GM12891 (cell line): Measurements from ENCODE around the gene KCNJ1.

Experiments
- DNase-seq: peaks from one replicate; pipeline ENCODE4 v3.0.0; 2011; ENCODE audit warnings: low spot score; ENCODE audit not compliant: insufficient read length
- FAIRE-seq: peaks from 2 replicates; lab custom pipeline; 2011; peaks lifted over from hg19 to GRCh38; lab: Jason Lieb, UNC
- PAX5 ChIP-seq: IDR thresholded peaks from 2 replicates; pipeline ENCODE4 v1.6.1; 2011; ENCODE audit warnings: low read length, moderate library complexity, mild to moderate bottlenecking; ENCODE audit not compliant: insufficient read depth, severe bottlenecking
- POLR2A ChIP-seq: IDR thresholded peaks from 2 replicates; pipeline ENCODE4 v1.6.1; 2011; ENCODE audit warnings: low read depth, low read length, control low read depth
- POLR2AphosphoS5 ChIP-seq: IDR thresholded peaks from 2 replicates; pipeline ENCODE4 v1.6.1; 2011; ENCODE audit warnings: low read depth, low read length, control low read depth
- POU2F2 ChIP-seq: IDR thresholded peaks from 2 replicates; pipeline ENCODE4 v1.6.1; 2011; ENCODE audit warnings: low read depth, mild to moderate bottlenecking, control low read depth, low read length, moderate library complexity
- SPI1 ChIP-seq: IDR thresholded peaks from 2 replicates; pipeline ENCODE4 v1.6.1; 2011; ENCODE audit warnings: low read depth, low read length, control low read depth
- TAF1 ChIP-seq: IDR thresholded peaks from 2 replicates; pipeline ENCODE4 v1.6.1; 2011; ENCODE audit warnings: low read depth, low read length, control low read depth

Gene KCNJ1

GRCh38 chr11:128892866-128893565 is 25.9 kb upstream of the KCNJ1 start:
- TF ChIP-seq POLR2AphosphoS5 (no peak), PAX5 (no peak), POLR2A (no peak), TAF1 (no peak), SPI1 (no peak), POU2F2 (no peak)
- no peak for FAIRE-seq

DNA sequence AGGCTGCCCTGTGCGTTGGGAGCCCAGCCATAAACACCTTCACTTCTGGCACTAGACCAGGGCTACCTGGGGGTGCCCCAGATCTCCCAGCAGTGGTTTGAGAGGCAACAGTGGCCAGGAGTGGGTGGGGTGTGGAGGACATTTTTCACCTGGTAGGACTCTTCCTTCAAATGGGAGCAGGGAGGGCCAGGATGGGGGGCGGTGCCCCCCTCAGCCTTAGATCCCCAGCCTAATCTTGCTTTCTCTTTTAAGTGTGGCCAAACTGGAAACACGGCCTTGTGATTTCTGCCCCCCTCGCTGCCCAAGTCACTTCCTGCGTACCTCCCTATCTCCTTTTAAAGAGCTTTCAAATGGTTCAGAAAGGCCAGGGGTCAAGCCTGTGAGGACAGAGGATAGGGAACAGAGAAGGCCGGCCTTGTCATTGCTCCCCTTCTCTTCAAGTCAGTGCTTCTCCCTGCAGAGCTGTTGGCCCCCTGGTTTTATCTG is 24.9 kb upstream of the KCNJ1 start:
- DNase-seq (no peak), FAIRE-seq (no peak)
- TF ChIP-seq POLR2A (no peak), PAX5 (no peak), TAF1 (no peak), POU2F2 (no peak), SPI1 (no peak), POLR2AphosphoS5 (no peak)

More at GRCh38 chr11:128892866-128893565, 25.9 kb upstream of the KCNJ1 start:
- DNase-seq: no peak

GRCh38 chr11:128890543-128891368 is 23.7 kb upstream of the KCNJ1 start, which contains the start of gene KCNJ5:
TSS of gene KCNJ5 (plus strand) at chr11:128891356. CDS start at chr11:128911274, 19,918 bp downstream.
- TF ChIP-seq TAF1 (no peak), PAX5 (no peak), POU2F2 (no peak), SPI1 (no peak), POLR2A (no peak), POLR2AphosphoS5 (no peak)
- FAIRE-seq: no peak
- no peak for DNase-seq

- no peak for FAIRE-seq
- no peak for TF ChIP-seq SPI1
- TF ChIP-seq POLR2A: no peak
- no peak for TF ChIP-seq POU2F2
- no peak for TF ChIP-seq PAX5
- TF ChIP-seq POLR2AphosphoS5: no peak
- TF ChIP-seq TAF1: no peak
These were observed 23.1 kb upstream of the KCNJ1 start for GRCh38 chr11:128890216-128890542.

GRCh38 chr11:128889657-128890213 is 22.6 kb upstream of the KCNJ1 start:
- FAIRE-seq (no peak), DNase-seq (no peak)
- no peak for TF ChIP-seq POLR2AphosphoS5
- no peak for TF ChIP-seq PAX5
- no peak for TF ChIP-seq POLR2A
- TF ChIP-seq SPI1: no peak
- TF ChIP-seq POU2F2: no peak
- TF ChIP-seq TAF1: no peak

More at GRCh38 chr11:128890216-128890542, 23.1 kb upstream of the KCNJ1 start:
- no peak for DNase-seq

DNA sequence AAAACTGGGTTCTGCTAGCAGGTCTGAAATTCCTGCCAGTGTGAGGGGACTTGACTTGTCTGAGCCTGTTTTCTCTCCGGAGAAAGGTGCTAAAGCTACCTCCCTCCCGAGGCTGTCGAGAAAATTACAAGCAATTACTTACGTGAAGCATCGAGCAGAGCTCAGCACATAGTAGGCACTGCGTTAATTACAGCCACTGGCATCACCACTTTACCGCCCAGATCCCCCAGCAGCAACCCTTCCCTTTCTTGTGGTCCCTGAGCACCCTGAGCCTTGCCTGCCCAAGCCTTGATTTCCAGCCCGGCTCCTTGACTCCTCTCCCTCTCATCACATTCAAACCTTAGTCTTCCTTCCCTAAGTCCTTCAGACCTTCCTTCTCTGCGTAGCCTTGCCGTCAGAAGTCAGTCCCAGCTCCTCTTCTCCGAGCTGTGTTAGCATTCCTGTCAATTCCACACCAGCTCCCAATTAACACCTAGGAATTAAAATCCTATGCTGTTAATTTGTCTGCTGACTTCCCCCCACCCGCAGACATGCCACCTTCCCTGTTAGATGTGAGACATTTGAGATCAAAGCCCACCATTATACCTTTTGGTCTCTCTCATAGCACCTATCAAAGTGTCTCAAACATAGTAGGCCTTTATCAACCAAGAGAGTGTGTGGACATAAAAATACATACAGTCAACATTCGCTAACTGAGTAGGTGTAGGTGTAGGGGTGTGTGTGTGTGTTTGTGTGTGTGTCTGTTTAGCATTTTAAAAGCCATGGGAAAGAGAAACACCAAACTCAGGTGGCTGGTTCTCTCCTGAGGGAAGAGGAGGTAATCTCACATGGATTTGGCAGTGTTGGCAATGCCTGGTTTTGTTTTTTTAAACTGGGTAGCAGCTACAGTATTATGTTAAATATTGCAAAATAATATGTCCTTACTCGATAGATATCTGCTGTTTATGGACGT is 21.2 kb upstream of the KCNJ1 start:
- no peak for DNase-seq
- TF ChIP-seq TAF1 (no peak), POLR2AphosphoS5 (no peak), POU2F2 (no peak), POLR2A (no peak), SPI1 (no peak)
- FAIRE-seq: no peak

- FAIRE-seq (no peak), DNase-seq (no peak)
- TF ChIP-seq PAX5: no peak
- TF ChIP-seq TAF1: no peak
- TF ChIP-seq POU2F2: no peak
- TF ChIP-seq SPI1: no peak
- TF ChIP-seq POLR2A: no peak
- TF ChIP-seq POLR2AphosphoS5: no peak
These were observed 19.5 kb upstream of the KCNJ1 start for GRCh38 chr11:128886406-128887124.

GRCh38 chr11:128884703-128885338 is 17.7 kb upstream of the KCNJ1 start:
- FAIRE-seq (peak; percentile 47), DNase-seq (no peak)
- TF ChIP-seq PAX5: no peak
- no peak for TF ChIP-seq SPI1
- TF ChIP-seq POLR2A: no peak
- no peak for TF ChIP-seq TAF1
- TF ChIP-seq POU2F2: no peak
- no peak for TF ChIP-seq POLR2AphosphoS5
